HepG2 (cell line): ENCODE results near the gene CAD. TPM values are rescaled to one million over a fixed set of nuclear protein-coding genes. Genes with fewer than 3 reads are reported as not detected.
A peak's percentile ranks its signal among the peaks of the same experiment; 100 is the strongest.

Experiments
- CHCHD3 ChIP-seq: sonication (generic); formaldehyde crosslinking; IDR thresholded peaks from 2 replicates; pipeline ENCODE4 v1.8.0; 2022; ENCODE audit warnings: mild to moderate bottlenecking, missing genetic modification reagents, moderate library complexity
- ELF3 ChIP-seq: IDR thresholded peaks from 2 replicates; pipeline ENCODE4 v1.6.1; 2016; ENCODE audit warnings: missing genetic modification reagents, missing compliant biosample characterization
- FIP1L1 ChIP-seq: fragments of 200-400 bp; formaldehyde crosslinking; IDR thresholded peaks from 2 replicates; pipeline ENCODE4 v1.6.1; 2018; ENCODE audit warnings: low read depth, mild to moderate bottlenecking, low read length, moderate library complexity, borderline replicate concordance; ENCODE audit not compliant: insufficient read depth
- GFI1 ChIP-seq: sonication (generic); formaldehyde crosslinking; IDR thresholded peaks from 2 replicates; pipeline ENCODE4 v1.5.0; 2020; ENCODE audit warnings: missing genetic modification reagents, mild to moderate bottlenecking, borderline replicate concordance
- GTF3A ChIP-seq: sonication (generic); formaldehyde crosslinking; conservative IDR thresholded peaks from 2 replicates; pipeline ENCODE4 v1.4.0; 2020; ENCODE audit warnings: mild to moderate bottlenecking, missing genetic modification reagents
- KAT8 ChIP-seq: IDR thresholded peaks from 2 replicates; pipeline ENCODE4 v1.6.1; 2016; ENCODE audit warnings: missing genetic modification reagents, missing compliant biosample characterization
- KLF11 ChIP-seq: IDR thresholded peaks from 2 replicates; pipeline ENCODE4 v1.6.1; 2016; ENCODE audit warnings: missing compliant biosample characterization
- NAIF1 ChIP-seq: sonication (generic); formaldehyde crosslinking; IDR thresholded peaks from 2 replicates; pipeline ENCODE4 v1.5.0; 2020; ENCODE audit warnings: mild to moderate bottlenecking, missing genetic modification reagents, borderline replicate concordance
- NONO ChIP-seq, 2 experiments: fragments of 450-650 bp in 1 of 2; sonication (generic) in 1 of 2; formaldehyde crosslinking in 1 of 2; IDR thresholded peaks in 1 of 2; conservative IDR thresholded peaks in 1 of 2; 2 replicates each; pipeline versions ENCODE4 v1.6.1 to v1.8.0; 2017 to 2022; ENCODE audit warnings: mild to moderate bottlenecking in 1 of 2, missing genetic modification reagents in 1 of 2, moderate library complexity in 1 of 2
- PAX8 ChIP-seq: sonication (generic); formaldehyde crosslinking; IDR thresholded peaks from 2 replicates; pipeline ENCODE4 v1.8.0; 2022; ENCODE audit warnings: mild to moderate bottlenecking, missing genetic modification reagents, borderline replicate concordance
- PBX3 ChIP-seq: sonication (generic); formaldehyde crosslinking; IDR thresholded peaks from 2 replicates; pipeline ENCODE4 v1.8.1; 2023; ENCODE audit warnings: missing genetic modification reagents, inconsistent platforms, borderline replicate concordance
- RAD51 ChIP-seq: fragments of 450-650 bp; IDR thresholded peaks from 2 replicates; pipeline ENCODE4 v1.6.1; 2016; ENCODE audit warnings: borderline replicate concordance
- SATB2 ChIP-seq: sonication (generic); formaldehyde crosslinking; IDR thresholded peaks from 2 replicates; pipeline ENCODE4 v1.5.0; 2020; ENCODE audit warnings: missing genetic modification reagents
- STAG1 ChIP-seq: sonication (generic); formaldehyde crosslinking; IDR thresholded peaks from 2 replicates; pipeline ENCODE4 v1.4.0; 2020; ENCODE audit warnings: missing genetic modification reagents
- SYNCRIP ChIP-seq: fragments of 200-400 bp; formaldehyde crosslinking; IDR thresholded peaks from 2 replicates; pipeline ENCODE4 v1.6.1; 2018; ENCODE audit warnings: mild to moderate bottlenecking, low read depth, low read length; ENCODE audit not compliant: insufficient read depth
- THAP11 ChIP-seq: IDR thresholded peaks from 2 replicates; pipeline ENCODE4 v1.6.1; 2016; ENCODE audit warnings: missing biosample characterization, missing genetic modification reagents
- ZGPAT ChIP-seq: IDR thresholded peaks from 2 replicates; pipeline ENCODE4 v1.6.1; 2016; ENCODE audit warnings: mild to moderate bottlenecking
- ZNF546 ChIP-seq: sonication (generic); formaldehyde crosslinking; conservative IDR thresholded peaks from 2 replicates; pipeline ENCODE4 v1.8.1; 2023; ENCODE audit warnings: mild to moderate bottlenecking, missing genetic modification reagents
- ZNF563 ChIP-seq: sonication (generic); formaldehyde crosslinking; IDR thresholded peaks from 2 replicates; pipeline ENCODE4 v1.8.0; 2022; ENCODE audit warnings: mild to moderate bottlenecking, moderate library complexity, missing genetic modification reagents
- ZNF577 ChIP-seq: sonication (generic); formaldehyde crosslinking; IDR thresholded peaks from 2 replicates; pipeline ENCODE4 v1.4.0; 2020; ENCODE audit warnings: mild to moderate bottlenecking, low read depth, missing genetic modification reagents, borderline replicate concordance
- ZNF788 ChIP-seq: sonication (generic); formaldehyde crosslinking; IDR thresholded peaks from 2 replicates; pipeline ENCODE4 v1.5.0; 2020; ENCODE audit warnings: mild to moderate bottlenecking, missing genetic modification reagents, borderline replicate concordance
- ZNF790 ChIP-seq: sonication (generic); formaldehyde crosslinking; IDR thresholded peaks from 2 replicates; pipeline ENCODE4 v1.8.0; 2022; ENCODE audit warnings: missing genetic modification reagents, mild to moderate bottlenecking, borderline replicate concordance
- ZNF800 ChIP-seq: sonication (generic); formaldehyde crosslinking; IDR thresholded peaks from 2 replicates; pipeline ENCODE4 v1.4.0; 2020; ENCODE audit warnings: missing genetic modification reagents
- polyA plus RNA-seq, 8 experiments: library from polyadenylated mRNA; depleted of rRNA in 3 of 8; stranded (reverse) in 7 of 8; unstranded in 1 of 8; fragments of >200 nt; fragmentation: Illumina TruSeq in 4 of 8; extraction: Trizol in 4 of 8; gene quantifications; 2 replicates each; pipeline versions ENCODE4 v1.2.1 to v1.2.3, GENCODE V29; 2011 to 2016; ENCODE audit warnings: low read depth in 4 of 8, missing spikeins in 1 of 8, mixed read lengths in 1 of 8; ENCODE audit not compliant: insufficient read depth in 1 of 8
- total RNA-seq, 5 experiments: library from RNA; depleted of rRNA; stranded (reverse); fragments of >200 nt; fragmentation: Illumina TruSeq; extraction: Trizol; gene quantifications; 2 replicates each; pipeline ENCODE4 v1.2.3, GENCODE V29; 2016; ENCODE audit warnings: low read depth in 1 of 5

CAD gene
- total and polyA plus RNA-seq, 2 of the 13 experiments (the other 11 are each of a cell fraction or from before 2014, with no cell fraction given): 21.7 to 37.0 TPM

- TF ChIP-seq ZNF577 (no peak), KLF11 (CRISPR knock-in tag) (0 out of 2 replicates have a peak, but pooled peaks have one; percentile 47), NAIF1 (no peak), STAG1 (CRISPR knock-in tag) (peak; percentile 64), ZNF788 (CRISPR knock-in tag) (peak; percentile 77; the same call in 1 of the 2 replicates), ZNF800 (CRISPR knock-in tag) (peak; percentile 97), CHCHD3 (no peak), GFI1 (CRISPR knock-in tag) (peak; percentile 68), PBX3 (0 out of 2 replicates have a peak, but pooled peaks have one; percentile 40), SATB2 (no peak), ZGPAT (CRISPR knock-in tag) (peak; percentile 61; the same call in 1 of the 2 replicates), ZNF790 (CRISPR knock-in tag) (peak; percentile 88; the same call in 1 of the 2 replicates), PAX8 (CRISPR knock-in tag) (no peak), ELF3 (CRISPR knock-in tag) (peak; percentile 59), FIP1L1 (no peak), ZNF546 (CRISPR knock-in tag) (peak; percentile 81; the same call in 1 of the 2 replicates), SYNCRIP (no peak), RAD51 (no peak), ZNF563 (peak; percentile 96), GTF3A (CRISPR knock-in tag) (no peak), THAP11 (CRISPR knock-in tag) (peak; percentile 62; the same call in 1 of the 2 replicates), KAT8 (peak; percentile 62; the same call in 1 of the 2 replicates), NONO (IDR thresholded peaks at IDR 0.05) (no peak), NONO (CRISPR knock-in tag; conservative IDR thresholded peaks at IDR 0.05) (no peak)
Measured at GRCh38 chr2:27264753-27265535, 47.8 kb downstream of the CAD start (continued).
